Measurements from ENCODE around the gene TOR1AIP2. TPM values are rescaled to one million over a fixed set of nuclear protein-coding genes. Genes with fewer than 3 reads are reported as not detected.

Gene TOR1AIP2
- total and polyA plus RNA-seq, 2 of the 13 experiments (the other 11 are each of a cell fraction or from before 2014, with no cell fraction given): 35.2 to 65.8 TPM

DNA sequence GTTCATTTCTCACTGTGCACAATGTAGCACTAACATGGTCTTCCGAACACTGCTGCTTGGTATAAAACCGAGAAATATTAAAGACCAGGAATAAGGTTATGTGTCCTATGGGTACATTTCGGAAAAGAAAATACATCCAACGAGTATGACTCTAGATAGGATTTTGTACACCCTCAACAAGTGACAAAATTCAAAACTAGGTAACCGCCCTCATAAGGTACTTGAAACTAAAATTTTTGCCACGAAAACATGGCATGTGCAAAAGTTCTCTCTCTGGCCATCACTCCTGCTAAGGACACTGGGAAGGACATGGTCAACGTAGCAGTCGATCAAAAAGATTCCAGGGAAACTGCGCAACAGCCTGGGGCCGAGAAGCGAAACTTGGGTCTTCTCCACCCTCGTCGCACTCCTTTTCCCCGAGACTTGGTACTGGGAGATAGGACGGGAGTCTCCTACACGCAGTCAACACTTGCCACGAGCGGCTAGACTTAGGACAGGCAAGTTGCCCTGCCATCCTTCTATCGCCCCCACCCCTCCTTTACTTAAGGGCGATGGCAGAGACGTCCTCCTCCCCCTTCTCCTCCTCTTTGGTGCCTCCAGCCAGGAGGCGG lies 4.1 kb upstream of the TOR1AIP2 start (continued):
- TF ChIP-seq NR2C2 (CRISPR knock-in tag; IDR thresholded peaks at IDR 0.05; ENCODE audit: borderline replicate concordance): no peak
- TF ChIP-seq, protein P1, sequence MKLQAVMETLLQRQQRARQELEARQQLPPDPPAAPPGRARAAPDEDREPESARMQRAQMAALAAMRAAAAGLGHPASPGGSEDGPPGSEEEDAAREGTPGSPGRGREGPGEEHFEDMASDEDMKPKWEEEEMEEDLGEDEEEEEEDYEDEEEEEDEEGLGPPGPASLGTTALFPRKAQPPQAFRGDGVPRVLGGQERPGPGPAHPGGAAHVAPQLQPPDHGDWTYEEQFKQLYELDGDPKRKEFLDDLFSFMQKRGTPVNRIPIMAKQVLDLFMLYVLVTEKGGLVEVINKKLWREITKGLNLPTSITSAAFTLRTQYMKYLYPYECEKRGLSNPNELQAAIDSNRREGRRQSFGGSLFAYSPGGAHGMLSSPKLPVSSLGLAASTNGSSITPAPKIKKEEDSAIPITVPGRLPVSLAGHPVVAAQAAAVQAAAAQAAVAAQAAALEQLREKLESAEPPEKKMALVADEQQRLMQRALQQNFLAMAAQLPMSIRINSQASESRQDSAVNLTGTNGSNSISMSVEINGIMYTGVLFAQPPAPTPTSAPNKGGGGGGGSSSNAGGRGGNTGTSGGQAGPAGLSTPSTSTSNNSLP (IDR thresholded peaks at IDR 0.05; ENCODE audit: low read depth, low read length): 0 out of 2 replicates have a peak, but pooled peaks have one; percentile 3
- TF ChIP-seq KDM4B (CRISPR knock-in tag; IDR thresholded peaks at IDR 0.05): no peak

DNA sequence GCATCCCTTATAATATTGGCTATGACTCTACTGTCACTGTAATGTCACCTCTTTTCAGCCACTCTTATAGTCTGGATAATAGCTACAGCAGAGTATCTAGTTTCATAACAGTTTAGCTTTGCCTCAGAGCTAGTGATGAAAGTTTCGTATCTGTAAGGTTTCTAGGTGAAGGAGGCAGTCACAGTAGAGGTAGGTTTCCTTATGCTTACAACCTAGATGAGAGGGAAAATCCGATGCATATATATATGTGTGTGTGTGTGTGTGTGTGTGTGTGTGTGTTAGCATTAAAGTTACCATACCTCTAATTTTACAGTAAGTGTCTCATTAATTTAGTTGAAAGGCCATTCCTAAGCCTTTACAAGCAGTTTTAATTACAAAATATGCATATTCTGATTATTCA lies 2.2 kb upstream of the TOR1AIP2 start:
- no peak overlapping the region for H3K9ac ChIP-seq (ENCODE audit: insufficient read depth, low read depth, low read length)
- DNase-seq (ENCODE audit: low spot score) (no peak), FAIRE-seq (no peak), ATAC-seq (no peak)
- intact Hi-C loops (cut with micrococcal nuclease; ENCODE audit: unreplicated experiment): loop anchor here (5.0 kb wide), 1 partner anchor 288 kb away; no protein-coding TSS in a partner anchor
- TF ChIP-seq MED1 (CRISPR knock-in tag; IDR thresholded peaks at IDR 0.05) (no peak), ZEB1 (IDR thresholded peaks at IDR 0.05; ENCODE audit: insufficient replicate concordance, low read depth) (no peak), NAIF1 (CRISPR knock-in tag; IDR thresholded peaks at IDR 0.05; ENCODE audit: borderline replicate concordance) (no peak)
- TF ChIP-seq, protein P2, sequence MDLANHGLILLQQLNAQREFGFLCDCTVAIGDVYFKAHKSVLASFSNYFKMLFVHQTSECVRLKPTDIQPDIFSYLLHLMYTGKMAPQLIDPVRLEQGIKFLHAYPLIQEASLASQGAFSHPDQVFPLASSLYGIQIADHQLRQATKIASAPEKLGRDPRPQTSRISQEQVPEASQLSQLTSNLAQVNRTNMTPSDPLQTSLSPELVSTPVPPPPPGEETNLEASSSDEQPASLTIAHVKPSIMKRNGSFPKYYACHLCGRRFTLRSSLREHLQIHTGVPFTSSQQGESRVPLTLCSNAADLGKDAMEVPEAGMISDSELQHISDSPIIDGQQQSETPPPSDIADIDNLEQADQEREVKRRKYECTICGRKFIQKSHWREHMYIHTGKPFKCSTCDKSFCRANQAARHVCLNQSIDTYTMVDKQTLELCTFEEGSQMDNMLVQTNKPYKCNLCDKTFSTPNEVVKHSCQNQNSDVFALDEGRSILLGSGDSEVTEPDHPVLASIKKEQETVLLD (CRISPR knock-in tag; IDR thresholded peaks at IDR 0.05; ENCODE audit: low read depth): no peak
- TF ChIP-seq, protein P3, sequence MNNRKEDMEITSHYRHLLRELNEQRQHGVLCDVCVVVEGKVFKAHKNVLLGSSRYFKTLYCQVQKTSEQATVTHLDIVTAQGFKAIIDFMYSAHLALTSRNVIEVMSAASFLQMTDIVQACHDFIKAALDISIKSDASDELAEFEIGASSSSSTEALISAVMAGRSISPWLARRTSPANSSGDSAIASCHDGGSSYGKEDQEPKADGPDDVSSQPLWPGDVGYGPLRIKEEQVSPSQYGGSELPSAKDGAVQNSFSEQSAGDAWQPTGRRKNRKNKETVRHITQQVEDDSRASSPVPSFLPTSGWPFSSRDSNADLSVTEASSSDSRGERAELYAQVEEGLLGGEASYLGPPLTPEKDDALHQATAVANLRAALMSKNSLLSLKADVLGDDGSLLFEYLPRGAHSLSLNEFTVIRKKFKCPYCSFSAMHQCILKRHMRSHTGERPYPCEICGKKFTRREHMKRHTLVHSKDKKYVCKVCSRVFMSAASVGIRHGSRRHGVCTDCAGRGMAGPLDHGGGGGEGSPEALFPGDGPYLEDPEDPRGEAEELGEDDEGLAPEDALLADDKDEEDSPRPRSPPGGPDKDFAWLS (CRISPR knock-in tag; IDR thresholded peaks at IDR 0.05; ENCODE audit: borderline replicate concordance): no peak
- peaks cover under 1% of the 10 kb centered on the region in 2 experiments; a peak in 2 of 5 replicates for H3K36me3 ChIP-seq (replicated peaks in 1 of 2; ENCODE audit: control insufficient read depth in 1 of 2, insufficient read depth in 2 of 2, low read length in 2 of 2)
- in situ Hi-C loops (cut with HindIII; ENCODE audit: extremely low pct_ligation_motif_present, low pct_unique_long_range_greater_than_20kb): loop anchor here (10.0 kb wide), 1 partner anchor 285 kb away; no protein-coding TSS in a partner anchor
- H3K27ac ChIP-seq (ENCODE audit: extremely low read length, insufficient read depth, low read length): no peak overlapping the region
- H3K27me3 ChIP-seq (ENCODE audit: control insufficient read depth in 1 of 2, insufficient read depth in 2 of 2, low read length in 2 of 2): no peaks in the 10 kb centered on the region; a peak in 1 of 5 replicates
- BruUV-seq (replicated peaks): no TSS peak
- ChIA-PET POLR2A (no interaction called here), CTCF (ENCODE audit: low intra/inter-chr PET ratio, low total read pairs) (no interaction called here)
- H3K9me3 ChIP-seq (ENCODE audit: low read length): no peaks in the 10 kb centered on the region
- peaks cover 21% of the 10 kb centered on the region; the same call in 1 of the 2 replicates for H4K20me1 ChIP-seq (ENCODE audit: insufficient read depth, low read length)
- H2AFZ ChIP-seq (ENCODE audit: low read length): no peak overlapping the region
- WGBS (ENCODE audit: low lambda C conversion rate): 92% methylated on average over 2 of the region's 2 CpGs
- H3K4me3 ChIP-seq (replicated peaks in 1 of 3; ENCODE audit: insufficient read depth in 1 of 3, low read depth in 2 of 3, low read length in 3 of 3): no peak overlapping the region
- peaks cover 34% of the 10 kb centered on the region for H3K4me1 ChIP-seq (ENCODE audit: insufficient read depth, low read length)
- H3K4me2 ChIP-seq (ENCODE audit: low read depth, low read length): no peak overlapping the region
- H3K79me2 ChIP-seq (ENCODE audit: insufficient read depth, low read length): peaks cover 50% of the 10 kb centered on the region

Data from HepG2 (cell line).